LoVo (cell line): ENCODE results near the gene PFKFB3.

Experiments used
- DNase-seq: peaks from one replicate; pipeline ENCODE4 v3.0.0-alpha.2; 2016; ENCODE audit warnings: low spot score

PFKFB3 gene

GRCh38 chr10:6300784-6301460 is 98.2 kb downstream of the PFKFB3 start:
- no peak for DNase-seq

GRCh38 chr10:6301488-6302075 is 98.8 kb downstream of the PFKFB3 start:
- no peak for DNase-seq
